ENCODE results near the gene NEGR1.

NEGR1 gene

DNA sequence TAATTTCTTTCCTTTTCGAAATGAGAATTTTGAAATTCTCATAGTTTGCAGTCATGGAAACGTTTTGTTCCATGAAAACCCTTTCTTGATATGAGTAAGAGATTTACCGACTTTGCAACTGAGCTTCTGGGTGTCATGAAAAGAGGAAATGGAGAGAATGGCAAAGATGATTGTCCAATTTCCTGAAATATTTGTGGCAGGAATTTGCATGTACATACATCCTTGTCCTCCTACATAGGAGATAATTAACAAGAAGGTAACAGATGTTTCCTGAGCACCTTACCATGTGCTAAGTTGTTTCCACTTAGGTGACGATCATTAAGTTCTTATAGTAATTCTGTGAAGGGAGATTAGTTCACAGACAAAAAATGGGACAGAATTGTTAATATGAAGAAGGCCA is 170.7 kb downstream of the NEGR1 start:
- DNase-seq, result no peak

DNA sequence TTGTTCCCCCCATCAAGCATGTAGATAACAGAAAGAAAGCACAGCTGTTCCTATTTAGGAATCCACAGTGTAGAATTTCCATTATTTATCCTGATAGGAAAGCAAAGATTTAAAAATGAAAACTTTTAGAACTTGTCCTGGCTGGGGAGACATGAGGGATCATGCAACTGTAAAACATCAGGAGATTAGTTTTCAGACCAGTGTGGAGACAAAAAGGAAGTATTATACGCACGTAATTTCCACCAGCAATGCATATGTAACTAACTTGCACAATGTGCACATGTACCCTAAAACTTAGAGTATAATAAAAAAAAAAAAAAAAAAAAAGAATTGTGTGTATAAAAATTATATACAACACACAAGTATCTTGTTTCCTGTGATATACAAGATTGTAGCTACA is 172.4 kb downstream of the NEGR1 start:
- DNase-seq, result no peak

DNA sequence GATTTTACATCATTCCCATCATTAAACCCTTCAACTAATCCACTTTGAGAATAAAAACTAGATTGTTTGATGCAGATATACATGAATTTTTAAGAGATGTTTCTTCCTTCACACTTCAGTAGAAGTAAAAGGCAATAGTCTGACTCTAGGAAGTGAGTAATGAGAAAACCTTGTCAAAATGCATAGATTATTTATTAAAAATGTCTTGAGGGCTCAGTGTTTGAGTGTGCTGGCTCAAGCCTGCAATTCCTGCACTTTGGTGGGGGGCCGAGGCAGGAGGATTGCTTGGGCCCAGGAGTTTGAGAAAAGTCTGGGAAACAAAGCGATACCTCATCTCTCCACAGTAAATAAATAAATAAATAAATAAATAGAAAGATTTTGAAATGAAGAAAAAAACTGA is 177.1 kb downstream of the NEGR1 start:
- DNase-seq, result no peak

DNA sequence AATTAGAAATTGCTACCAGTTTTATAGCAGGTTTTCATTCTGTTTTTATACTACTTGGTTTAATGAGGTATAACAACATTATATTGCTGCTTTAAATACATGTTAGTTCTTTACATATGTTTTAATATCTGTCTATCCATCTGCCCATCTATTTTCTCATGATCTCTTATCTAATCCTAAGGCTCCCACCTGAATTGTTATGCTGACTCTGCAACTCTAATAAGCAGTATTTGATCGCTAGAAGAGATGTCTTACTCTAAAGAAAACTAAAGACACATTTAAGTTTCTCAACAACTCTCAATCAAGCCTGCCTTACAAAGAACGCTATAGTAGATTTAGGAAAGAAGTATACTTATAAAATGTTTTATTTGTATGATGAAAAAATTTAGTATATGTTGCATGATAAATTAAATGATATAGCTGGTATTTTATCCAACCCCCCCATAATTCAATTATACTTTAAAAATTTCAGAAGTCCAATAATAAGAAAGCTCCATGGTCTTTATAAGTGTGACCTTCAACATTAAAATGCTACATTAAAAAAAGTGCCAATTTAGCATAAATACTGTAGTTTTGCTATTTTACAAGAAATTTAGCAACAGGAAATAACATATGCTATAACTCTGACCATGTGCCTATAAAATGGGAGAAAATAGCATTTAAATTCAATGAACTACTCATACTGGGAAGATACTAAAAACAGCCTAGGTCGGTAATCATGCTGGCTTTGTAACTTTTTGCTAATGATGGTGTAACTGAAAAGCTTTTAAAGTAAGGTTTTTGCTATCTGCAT is 180.3 kb downstream of the NEGR1 start:
- DNase-seq, result no peak

DNA sequence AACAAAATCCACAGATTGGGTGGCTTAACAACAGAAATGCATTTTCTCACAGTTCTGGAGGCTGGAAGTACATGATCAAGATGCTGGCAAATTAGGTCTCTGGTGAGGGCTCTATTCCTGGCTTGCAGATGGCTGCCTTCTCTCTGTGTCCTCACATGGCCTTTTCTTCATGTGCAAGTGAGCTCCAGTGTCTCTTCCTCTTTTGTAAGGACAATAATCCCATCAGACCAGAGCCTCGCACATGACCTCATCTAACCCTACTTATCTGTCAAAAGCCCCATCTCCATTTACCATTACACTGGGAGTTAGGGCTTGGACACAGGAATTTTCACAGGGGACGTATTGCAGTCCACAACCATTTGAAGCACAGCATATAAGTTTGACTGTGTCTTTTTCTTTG is 181.6 kb downstream of the NEGR1 start:
- DNase-seq, result no peak

DNA sequence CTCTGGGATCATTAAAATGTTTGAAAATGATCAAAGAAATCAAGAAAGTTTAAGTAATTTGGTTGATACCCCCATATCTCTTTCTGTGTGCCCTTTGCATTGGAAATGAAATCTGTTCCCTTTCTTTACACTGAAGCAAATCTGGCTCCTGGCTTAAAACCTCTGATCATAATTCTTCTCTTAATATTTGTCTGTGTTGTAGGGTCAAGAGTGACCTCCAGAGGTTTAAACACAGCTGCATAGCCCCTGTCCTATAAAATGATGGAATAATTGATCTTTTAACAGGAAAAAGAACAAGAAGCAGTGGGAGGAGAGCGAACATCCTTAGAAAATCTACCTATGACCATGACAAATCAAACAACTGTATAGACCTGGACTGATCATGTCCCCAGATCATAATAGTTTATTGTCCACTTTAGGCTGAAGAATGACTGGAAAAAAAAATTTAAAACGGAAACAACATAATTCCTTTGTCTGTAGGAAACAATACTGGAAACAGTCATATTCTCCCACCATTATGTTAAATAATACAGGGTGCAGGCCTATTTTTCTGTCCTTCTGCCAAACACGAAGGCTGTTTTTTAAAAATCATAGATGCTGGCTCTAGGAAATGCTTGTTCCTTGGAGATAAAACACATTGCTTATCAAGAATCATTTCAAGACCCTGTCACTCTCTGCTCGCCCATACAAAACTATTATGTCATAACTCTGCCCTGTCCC is 184.3 kb downstream of the NEGR1 start:
- no peak for DNase-seq

DNA sequence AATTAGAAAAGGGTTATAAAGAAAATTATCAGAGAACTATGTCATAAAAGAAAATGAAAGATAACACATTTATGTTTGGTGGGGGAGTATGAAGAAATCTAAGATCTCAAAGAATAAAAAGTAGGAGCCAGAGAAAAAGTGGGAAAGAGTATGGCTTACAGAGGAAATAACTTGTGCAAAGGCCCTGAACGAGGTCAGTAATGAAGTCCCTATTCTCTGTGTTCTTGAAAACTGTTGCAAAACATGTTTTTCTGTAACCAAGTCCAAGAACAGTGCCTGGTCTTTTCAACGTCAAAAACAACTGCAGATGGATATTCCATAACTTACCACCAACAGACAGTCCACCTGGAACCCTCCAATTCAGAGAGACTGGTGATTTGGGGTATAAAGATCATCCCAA is 188.1 kb downstream of the NEGR1 start:
- DNase-seq, result no peak

DNA sequence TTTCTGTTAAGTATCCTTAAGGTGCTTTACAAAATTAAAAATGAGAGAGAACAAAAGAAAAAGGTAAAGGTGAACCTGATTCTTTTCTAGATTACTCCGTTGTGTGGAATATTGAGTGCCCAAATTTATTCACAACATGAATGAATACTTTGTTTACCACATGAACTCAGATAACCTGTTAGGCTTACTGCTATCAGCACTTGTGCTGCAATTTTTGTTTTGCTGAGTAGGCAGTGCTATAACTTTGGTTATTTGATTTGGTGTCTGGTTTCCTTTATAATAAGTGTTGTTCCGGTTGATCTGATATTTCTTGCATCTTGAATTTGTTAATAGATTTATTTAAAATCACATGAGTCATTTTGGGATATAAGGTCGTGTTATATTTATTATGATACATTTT is 195.9 kb downstream of the NEGR1 start:
- DNase-seq, result no peak

DNA sequence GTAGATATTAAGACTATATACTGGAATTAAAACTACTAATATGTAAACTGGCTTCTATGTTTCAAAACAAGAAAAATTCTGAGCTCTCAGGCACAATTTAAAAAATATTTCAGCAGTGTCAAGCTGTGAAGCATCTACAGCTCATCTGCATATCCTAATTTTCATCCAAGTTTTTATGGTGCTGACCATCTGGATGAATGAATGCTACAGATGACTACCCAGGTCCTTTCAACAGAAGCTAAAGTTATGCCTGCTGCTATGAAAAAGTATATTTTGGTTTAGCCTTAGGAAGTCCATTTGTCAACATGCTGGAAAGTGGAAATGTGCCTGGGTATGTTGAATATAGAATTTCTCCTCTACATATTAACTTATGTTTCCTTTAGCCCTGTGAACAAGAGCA is 206.9 kb downstream of the NEGR1 start:
- no peak for DNase-seq

DNA sequence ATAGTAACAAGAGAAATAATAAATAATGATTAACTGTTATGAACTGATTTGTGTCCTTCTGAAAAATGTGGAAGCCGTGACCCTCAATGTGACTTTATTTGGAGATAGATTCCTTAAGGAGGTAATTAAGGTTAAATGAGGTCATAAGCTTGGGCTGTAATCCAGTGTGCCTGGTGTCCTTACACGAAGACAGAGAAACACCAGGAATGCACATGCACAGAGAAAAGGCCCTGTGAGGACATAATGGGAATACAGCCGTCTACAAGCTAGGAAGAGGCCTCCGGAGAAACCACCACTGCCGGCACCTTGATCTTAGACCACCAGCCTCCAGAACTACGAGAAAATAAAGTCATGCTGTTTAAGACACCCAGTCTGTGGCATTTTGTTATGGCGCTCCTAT is 215.9 kb downstream of the NEGR1 start:
- no peak for DNase-seq

DNA sequence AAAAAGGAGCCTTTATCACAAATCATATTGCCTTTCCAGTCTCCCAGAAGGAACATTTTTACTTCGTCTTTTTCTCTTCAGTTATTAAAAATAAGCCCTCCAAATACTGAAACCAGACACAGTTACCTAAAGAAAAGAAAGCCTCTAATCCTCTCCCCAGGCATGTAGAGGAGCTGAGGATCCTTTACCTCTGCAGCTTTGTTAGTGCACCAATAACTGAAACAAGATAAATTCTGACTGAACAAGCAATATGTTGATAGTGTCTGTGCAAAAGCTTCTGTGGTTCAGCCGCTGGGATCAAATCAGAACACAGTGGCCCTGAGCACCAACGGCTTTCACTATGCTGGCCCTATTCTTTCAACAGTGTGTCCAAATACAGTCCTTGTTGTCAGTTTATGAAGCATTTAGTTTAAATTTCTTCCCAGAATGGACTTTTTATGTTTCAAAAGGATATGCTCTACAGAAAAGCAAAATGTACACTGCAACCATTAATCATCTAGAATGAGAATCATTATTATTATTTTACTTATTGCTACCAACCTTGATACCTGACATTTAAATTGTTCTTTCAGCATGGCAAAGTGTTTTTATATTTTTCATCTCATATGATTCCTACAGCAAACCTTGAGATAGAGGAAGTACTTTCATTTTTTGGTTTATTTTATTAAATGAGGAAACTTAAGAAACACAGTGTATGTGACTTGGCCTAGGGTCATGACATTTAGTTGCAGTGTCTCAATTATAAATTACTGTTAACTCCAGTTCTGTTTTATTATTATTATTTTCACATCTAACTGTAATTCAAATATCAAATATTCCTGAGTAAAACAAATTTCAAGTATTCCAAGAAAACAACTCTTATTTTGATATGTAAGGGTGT is 217.9 kb downstream of the NEGR1 start:
- no peak for DNase-seq

DNA sequence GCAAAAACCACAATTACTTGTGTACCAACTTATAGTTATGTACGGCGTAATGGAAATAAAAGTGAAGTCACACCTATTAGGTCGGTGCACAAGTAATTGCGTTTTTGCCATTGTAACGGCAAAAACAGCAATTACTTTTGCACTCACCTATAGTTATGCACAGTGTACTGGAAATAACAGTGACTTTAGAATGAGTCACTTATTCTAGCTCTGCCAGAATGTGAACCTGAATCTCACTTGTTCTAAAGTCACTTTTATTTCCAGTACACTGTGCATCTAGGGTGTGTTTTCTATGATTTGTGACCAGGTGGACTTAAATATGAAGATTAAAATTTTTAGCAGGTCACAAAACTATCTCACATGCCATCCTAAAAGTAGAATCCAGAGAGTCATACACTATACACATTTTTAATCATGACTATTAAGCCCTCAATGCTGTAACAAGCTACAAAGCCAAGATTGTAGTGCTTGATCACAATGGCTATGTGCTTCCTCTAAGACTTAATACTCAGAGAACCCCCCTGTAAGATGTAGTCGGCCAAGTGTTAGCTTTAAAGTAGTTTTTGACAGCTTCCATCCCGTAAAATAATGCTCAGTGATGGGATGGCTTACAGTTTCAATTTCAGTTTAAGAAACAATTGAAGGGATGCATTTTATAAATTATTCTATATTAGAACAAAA is 218.8 kb downstream of the NEGR1 start:
- DNase-seq, result no peak

DNA sequence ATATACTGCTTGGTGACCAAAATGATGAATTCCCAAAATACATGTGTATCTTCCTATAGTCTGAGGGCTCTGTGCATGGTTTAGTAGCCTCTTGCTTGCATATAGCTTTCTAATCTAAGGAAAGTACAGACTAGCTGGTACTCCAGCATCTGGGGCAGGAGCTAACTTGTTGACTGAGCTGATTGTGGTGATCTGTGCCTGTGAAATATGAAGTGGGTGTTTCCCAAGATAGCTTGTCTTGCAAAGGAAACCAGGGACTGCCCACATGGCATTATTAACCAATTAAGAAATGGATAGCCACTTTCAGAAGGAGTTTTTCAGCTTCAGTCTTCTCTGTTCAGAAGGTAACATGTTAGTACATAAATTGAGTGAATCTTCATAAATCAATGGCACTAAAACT is 219.8 kb downstream of the NEGR1 start:
- DNase-seq, result no peak

DNA sequence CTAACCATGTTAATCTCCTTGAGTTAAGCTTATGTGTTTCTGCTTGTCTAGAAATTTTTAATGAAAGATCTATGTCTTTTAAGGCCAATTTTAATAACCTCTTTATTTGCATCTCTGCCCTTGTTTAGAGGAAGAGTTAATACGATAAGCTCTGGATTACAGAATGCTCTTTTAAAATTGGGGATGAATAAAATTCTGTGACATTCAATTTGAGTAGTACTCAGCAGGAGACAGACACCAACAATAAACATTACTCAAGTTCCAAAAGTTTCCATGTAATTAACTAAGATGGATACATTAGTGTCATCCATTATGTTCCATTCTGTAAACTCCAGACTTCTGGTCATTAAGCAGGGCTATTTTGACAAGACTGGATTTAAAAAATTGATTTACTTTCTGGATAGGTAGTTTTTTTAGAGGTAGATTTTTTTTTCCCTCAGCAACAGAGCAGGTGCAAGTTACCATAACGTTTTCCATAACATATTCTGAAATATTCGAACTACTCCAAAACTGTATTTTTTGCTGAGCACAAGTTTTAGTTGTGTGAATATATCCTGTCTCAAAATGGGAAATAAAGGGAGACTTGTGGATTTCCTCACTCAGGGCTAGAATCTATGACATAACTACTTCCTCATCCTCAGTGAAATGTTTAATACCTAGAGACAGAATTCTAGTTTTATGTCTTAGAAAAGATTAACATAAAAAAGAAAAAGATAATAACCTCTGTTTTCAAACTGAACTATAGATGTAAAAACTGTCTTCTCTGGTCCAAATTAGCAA is 221.7 kb downstream of the NEGR1 start:
- no peak for DNase-seq

DNA sequence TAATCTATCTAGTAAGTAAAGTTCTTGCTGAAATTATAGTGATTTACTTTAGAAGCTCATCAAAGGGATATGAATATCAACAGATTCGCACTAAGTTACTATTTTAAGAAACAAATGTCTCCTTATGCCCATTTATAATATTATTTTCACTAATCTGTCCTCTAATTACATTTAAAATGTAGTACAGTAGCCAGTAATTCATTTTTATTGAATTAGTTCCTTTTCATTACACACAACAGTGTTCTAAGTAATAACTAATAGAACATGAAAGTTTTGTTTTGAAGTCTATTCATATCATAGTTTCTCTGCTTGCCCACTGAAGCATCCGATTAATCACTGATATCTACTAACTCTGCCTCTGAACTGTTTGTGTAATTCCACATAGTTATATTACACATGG is 225.8 kb downstream of the NEGR1 start:
- no peak for DNase-seq

DNA sequence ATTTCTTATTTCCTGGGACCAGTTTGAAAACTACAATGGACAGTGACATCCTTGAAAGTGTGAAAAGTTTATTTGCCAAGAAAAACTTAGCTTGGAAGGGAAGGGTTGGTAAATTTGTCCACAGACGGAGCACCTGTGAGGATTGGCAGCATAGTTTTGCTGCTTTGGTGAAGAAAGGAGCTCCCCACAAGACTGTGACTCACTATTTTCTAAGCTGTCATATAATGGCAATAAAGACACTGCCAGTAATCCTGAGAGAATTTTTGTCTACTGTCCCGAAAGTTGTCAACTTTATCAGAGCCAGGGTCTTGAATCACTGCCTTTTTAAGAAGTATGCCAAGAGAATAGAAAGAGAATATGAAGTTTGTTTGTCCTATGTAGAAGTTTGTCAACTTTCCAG is 230.8 kb downstream of the NEGR1 start:
- DNase-seq, result no peak

DNA sequence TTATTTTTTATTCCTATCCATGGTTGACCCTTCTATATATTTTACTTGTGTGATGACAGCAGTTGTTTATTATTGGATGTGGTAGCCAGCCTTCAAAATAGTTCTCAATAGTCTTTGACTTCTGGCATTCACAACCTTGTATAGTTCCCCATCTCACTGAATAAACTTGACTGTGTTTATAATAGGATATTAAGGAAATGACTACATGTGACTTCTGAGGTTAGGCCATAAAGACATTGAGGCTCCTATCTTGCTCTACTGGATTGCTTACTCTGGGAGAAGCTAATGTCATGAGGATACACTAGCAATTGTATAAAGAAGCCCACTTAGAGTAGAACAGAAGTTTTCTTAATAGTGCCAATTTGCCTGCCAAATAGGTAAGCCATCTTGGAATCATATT is 231.8 kb downstream of the NEGR1 start:
- no peak for DNase-seq

DNA sequence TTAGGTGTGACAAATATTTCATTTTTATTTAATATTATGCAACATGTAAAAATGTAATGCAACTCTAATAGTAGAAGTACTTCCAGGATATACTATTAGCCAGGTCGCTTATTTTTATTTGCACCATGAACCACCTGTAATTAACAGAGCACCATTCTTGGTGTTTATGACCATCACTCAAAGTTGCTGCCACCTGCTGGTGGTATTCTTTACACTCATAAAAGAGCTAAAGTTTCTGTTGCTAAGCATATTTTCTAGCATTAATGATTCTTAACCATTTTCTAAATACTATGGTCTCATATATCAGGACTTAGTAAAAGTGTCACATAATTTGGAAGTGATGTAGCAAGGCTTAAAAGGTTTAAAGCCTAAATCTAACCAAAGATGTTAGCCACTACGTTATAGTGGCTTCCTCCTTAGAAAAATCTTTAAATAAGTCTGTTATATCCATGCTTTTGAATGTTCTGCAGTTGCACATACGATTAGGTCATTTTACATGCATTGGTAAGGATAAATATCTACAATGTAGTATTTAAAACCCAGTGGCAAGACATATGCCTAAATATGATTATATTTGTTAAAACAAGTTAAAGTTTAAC is 244.5 kb downstream of the NEGR1 start:
- DNase-seq, result peak; percentile 46

DNA sequence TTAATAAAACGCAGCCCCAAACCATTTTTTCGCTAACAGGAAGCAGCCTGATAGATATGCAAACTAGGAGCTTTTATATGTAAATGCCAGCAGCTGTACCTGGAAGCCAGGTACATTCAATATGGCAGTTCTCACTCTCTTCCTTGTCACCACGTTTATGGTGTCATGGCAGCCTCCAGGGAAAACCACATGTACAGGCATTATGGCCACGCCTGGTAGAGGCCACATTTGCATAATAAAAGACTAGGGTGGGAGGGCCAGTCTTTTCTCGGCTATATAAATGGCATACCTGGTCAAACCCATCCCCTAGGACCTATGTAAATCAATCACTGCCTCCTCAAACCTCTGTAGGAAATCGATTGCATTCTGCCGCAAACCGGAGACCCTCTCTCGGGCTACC is 247.5 kb downstream of the NEGR1 start:
- DNase-seq, result no peak

DNA sequence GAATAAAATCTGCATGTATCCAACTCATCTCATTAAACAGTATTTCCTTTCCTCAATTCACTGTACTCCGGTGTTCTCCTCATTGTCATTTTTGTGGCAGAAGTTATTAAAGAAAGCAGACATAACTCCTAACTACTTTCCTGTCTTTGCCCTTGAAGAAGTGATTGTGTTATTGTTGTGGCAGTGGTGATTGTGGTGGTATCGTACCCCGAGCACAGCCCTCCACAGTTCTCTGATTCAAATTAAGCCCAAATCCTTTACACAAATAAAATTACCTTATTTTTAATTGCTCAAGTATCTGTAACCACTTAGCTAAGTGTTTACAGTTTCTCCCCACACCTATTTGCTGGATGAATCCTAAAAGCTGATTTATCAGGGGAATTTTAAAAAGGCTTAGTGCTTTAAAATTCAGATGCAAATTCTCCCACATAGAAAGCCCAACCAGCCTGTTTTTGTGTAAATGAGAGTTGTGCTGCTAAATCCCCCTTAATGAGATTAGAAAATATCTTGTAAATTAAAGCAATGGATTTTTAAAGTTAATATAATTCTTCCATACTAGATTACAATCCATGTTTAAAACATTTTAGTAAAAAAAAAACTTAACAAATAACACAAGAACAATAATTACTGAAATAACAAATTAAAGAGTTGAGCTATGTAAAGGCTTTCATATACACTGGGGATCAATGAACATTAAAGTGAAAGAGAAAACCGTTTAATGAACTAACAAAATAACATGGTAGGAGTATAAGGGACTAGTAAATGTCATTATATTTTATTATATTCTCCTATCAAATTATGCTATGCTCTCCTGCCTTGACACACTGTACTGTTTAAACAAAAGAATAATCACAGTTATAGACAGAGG is 259.0 kb downstream of the NEGR1 start:
- DNase-seq, result no peak

DNA sequence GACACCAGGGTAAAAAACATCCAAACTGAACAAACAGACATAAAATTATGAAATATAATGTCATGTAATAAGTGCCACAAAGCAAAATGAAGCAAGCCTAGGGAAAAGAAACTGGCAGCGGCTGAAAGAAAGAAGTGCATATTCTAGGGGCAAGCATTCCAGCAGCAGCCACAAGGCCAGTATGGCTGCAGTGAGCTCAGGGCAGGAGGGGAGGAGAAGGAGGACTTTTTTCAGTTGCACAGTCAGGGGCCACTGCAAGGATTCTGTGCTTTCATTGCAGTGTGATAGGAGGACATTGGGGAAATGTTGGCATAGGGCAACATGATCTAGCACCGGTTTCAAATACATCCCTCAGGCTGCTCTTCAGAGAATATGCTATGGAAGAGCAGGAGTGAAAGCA is 263.8 kb downstream of the NEGR1 start:
- DNase-seq, result no peak

All from NCI-H1694 treated with DMSO at 0.1 percent for 48 hours (cell line).